Upper lobe of left lung (tissue), 4 donors: Measurements from ENCODE around the gene TBCA.

ENCODE experiments used
- POLR2AphosphoS5 ChIP-seq, 2 donors: sonication (generic); formaldehyde crosslinking; IDR thresholded peaks; one replicate each; pipeline ENCODE4 v1.5.1; 2017; ENCODE audit warnings: antibody characterized with exemption in 2 of 2
- TF ChIP-seq, protein P1 (sequence below), 6 experiments: fragments of 450-650 bp in 4 of 6; fragments of 200-600 bp in 2 of 6; sonication (generic) in 2 of 6; IDR thresholded peaks; one replicate each; pipeline ENCODE4 v1.5.1; 2016 to 2019; ENCODE audit warnings: antibody characterized with exemption in 6 of 6

DNA sequence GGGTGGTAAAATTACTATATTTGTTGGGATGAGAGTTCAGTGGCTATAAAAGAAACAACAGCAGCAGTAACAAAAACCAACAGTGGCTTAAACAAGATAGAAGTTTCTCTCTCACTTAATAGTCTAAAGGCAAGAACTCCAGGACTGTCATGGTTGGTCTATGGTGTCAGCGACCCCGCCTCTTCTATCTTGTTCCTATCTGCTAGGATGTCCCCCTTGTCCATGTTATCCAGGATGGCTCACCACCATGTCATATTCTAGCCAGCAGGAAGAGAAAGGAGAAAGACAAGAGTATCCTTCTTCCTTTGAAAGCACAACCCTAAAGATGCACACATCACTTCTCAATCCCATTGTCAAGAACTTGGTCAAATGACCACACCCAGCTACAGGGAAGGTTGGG lies 126.4 kb downstream of the TBCA start:
- TF ChIP-seq, protein P1, sequence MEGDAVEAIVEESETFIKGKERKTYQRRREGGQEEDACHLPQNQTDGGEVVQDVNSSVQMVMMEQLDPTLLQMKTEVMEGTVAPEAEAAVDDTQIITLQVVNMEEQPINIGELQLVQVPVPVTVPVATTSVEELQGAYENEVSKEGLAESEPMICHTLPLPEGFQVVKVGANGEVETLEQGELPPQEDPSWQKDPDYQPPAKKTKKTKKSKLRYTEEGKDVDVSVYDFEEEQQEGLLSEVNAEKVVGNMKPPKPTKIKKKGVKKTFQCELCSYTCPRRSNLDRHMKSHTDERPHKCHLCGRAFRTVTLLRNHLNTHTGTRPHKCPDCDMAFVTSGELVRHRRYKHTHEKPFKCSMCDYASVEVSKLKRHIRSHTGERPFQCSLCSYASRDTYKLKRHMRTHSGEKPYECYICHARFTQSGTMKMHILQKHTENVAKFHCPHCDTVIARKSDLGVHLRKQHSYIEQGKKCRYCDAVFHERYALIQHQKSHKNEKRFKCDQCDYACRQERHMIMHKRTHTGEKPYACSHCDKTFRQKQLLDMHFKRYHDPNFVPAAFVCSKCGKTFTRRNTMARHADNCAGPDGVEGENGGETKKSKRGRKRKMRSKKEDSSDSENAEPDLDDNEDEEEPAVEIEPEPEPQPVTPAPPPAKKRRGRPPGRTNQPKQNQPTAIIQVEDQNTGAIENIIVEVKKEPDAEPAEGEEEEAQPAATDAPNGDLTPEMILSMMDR (IDR thresholded peaks at IDR 0.05), result no peak
- TF ChIP-seq POLR2AphosphoS5 (IDR thresholded peaks at IDR 0.05), result no peak
